NK-92 (cell line): ENCODE measurements around the gene HEG1.

Experiments
- DNase-seq: peaks from one replicate; lab custom pipeline; 2025; ENCODE audit not compliant: unreplicated experiment; lab: John Stamatoyannopoulos, UW

HEG1 gene

GRCh38 chr3:124923833-124924232 is 132.0 kb downstream of the HEG1 start:
- no peak for DNase-seq

DNA sequence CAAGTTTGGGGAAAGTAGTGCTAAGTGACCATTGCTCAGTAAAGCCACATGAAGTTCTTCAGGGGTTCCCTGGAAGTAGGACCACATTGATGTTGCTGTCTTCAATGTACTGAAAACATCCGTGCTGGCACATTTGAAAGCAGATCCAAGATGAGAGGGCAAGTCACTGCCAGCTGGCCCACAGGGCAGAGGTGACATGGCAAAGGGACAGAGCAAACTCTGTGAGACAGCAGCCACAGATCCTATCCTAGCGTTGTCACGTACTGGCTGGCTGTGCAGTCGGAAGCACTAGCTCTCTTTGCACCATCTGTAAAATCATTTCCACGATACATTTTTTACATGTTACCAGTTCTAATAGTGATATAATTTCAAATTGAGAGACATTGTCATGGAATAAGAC is 135.1 kb downstream of the HEG1 start:
- no peak for DNase-seq

GRCh38 chr3:124919756-124920155 is 136.0 kb downstream of the HEG1 start:
- DNase-seq: no peak

DNA sequence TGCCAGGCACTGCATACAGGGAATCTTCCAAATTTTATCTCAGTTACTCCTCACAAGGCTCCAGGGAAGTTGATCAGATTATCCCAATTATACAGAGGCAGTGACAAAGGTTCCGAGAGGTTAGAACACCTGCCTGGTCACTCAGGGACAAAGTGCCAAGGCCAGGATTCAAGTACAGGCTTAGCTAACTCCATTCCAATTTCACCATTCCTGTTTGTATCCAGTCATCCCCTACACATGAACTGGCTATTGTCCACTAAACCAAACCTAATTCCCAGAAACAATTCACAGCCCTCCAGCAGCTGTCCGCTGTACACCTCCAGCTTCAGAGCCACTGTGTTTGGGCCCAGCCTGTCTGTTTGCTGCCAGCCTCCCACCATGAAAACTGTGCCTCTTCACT is 137.3 kb downstream of the HEG1 start:
- no peak for DNase-seq

DNA sequence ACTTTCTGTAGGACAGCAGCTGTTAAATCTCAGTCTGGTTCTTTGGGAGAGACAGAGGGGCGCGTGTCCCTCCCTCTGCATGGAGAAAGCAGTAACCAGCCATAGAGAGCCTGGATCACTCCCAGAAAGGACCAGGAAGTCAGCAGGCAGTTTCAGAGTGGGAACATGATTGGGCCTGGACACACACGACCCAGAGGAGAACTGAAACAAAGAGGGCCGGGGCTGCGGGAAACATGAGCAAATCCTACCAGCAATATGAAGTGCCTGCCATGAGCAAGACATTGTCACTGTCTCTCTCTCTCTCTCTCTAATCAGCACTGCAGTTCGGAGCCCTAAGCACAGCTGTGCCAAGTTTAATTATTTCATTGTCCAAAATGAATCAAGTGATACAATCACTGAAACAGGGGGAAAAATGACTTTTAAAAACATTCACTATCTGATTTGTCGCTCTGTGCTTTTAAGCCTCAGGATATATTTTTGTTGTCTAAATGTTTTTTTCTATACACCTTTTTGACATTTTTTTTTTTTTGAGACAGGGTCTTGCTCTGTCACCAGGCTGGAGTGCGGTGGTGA is 138.9 kb downstream of the HEG1 start:
- DNase-seq: no peak
